ENCODE results near the gene ABCA7.

DNA sequence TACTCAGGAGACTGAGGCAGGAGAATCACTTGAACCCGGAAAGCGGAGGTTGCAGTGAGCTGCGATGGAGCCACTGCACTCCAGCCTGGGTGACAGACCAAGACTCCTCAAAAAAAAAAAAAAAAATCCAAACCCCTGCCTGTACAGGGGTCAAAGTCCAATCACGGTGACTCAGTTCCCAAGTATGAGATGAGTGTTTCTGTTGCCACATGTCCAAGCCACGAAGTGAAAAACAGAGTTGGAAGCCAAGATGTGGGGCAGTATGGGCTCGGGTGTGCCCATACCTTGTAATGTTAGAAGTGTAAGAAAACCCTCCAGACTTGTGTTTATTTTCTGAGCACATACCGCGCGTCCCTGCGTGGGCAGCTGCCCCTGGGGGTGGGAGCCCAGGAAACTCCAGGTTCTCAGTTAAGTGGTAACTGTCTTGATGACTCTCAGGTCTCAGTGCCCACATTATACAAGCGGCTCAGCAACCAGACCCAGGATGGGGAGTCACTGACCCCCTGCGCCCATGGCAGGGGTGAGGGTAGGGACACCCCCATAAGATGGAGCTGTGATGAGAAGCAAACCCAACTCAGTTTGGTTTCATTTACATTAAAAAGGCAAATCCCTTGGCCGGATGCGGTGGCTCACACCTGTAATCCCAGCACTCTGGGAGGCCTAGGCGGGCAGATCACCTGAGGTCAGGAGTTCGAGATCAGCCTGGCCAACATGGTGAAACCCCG, 62.7 kb downstream of the ABCA7 start:
- TF ChIP-seq, protein P1, sequence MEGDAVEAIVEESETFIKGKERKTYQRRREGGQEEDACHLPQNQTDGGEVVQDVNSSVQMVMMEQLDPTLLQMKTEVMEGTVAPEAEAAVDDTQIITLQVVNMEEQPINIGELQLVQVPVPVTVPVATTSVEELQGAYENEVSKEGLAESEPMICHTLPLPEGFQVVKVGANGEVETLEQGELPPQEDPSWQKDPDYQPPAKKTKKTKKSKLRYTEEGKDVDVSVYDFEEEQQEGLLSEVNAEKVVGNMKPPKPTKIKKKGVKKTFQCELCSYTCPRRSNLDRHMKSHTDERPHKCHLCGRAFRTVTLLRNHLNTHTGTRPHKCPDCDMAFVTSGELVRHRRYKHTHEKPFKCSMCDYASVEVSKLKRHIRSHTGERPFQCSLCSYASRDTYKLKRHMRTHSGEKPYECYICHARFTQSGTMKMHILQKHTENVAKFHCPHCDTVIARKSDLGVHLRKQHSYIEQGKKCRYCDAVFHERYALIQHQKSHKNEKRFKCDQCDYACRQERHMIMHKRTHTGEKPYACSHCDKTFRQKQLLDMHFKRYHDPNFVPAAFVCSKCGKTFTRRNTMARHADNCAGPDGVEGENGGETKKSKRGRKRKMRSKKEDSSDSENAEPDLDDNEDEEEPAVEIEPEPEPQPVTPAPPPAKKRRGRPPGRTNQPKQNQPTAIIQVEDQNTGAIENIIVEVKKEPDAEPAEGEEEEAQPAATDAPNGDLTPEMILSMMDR (IDR thresholded peaks at IDR 0.05; ENCODE audit: poor library complexity, severe bottlenecking), result no peak
- TF ChIP-seq RAD21 (conservative IDR thresholded peaks at IDR 0.05) (no peak), SMC3 (conservative IDR thresholded peaks at IDR 0.05; ENCODE audit: poor library complexity) (no peak), POLR2AphosphoS5 (IDR thresholded peaks at IDR 0.05) (no peak), EP300 (conservative IDR thresholded peaks at IDR 0.05; ENCODE audit: poor library complexity, severe bottlenecking) (no peak)
